HG02870 (cell line): Measurements from ENCODE around the gene ORC5.
"Not testable (repeated sequence)": the region's sequence is repeated elsewhere in the genome, so short reads cannot be mapped to it uniquely, and the experiment has no call there.

Experiments
- ATAC-seq: cut with Tn5 transposase; IDR thresholded peaks from one replicate; pipeline ENCODE4 v1.9.1; 2021; ENCODE audit warnings: mild to moderate bottlenecking, moderate library complexity; ENCODE audit not compliant: unreplicated experiment

Gene ORC5

DNA sequence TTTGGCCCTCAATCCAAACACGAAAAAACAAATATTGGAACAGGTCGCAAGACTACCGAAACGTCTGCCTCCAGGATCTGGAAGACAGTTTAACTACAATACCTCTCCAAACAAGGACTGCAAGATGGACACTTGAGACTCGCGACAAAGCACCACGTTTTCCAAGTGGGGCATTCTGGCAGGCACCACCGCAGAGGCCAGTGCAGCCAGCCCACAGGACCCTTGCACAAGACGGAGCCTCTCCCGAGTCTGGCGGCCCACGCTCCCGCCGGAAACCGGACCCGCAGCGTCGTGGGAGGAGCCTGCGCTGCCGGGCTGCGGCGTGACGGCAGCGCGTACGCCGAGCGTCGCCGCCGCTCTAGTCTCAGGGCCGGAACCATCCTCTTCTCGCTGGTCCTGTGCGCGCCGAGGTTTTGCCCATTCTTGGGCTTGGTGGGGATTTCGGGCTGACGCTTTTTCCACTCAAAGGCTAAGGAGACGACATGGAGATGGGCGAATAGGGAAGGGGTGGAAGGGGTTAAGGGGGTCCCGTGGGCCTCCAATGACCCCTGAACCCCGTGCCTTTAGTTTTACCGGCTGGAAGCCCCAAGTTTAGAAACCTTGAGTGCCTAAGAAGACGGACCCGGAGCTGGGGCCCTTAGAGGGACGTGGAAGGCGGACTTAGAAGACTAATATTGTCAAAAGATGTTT, at the start of gene ORC5:
TSS of gene ORC5 (minus strand) at position 283 of the 690 bp plus-strand sequence. CDS start at position 174, 109 bp downstream.
- ATAC-seq, result peak; percentile 98

DNA sequence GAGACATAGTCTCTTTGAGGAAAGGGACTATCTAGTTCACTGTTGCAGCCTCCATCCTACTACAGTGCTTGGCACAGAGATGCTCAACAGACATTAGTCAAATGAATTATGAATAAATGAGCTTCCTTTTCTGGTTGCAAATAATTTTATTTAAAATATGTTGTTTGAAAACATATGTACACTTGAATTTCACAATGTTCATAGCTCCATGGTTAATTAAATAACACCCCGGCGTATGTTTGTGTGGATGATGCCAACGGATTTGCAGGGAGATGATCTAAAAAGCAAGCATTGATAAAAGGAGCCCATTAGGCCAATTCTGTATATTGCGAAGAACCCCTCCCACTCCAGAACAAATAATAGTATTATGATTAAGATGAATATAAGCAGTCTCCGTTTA, 47.8 kb upstream of the ORC5 start:
- no peak for ATAC-seq

DNA sequence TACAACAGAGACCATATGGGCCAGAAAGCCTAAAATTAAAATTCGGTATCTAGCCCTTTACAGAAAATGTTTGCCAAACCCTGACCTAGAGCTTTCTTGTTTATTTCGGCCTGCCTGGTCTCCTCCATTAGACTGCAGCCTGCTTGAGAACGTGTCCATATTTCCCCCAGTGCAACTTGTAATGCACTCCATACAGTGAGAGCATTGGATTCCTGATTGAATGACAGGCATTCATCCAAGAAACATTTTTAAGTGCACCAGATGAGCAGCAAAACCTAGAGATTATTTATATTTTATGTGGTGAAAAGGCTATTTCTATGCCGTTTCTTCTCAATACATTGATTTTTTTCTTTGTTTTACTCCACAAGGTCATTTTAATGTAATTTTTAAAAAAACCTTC, 47.4 kb upstream of the ORC5 start:
- ATAC-seq, result no peak

DNA sequence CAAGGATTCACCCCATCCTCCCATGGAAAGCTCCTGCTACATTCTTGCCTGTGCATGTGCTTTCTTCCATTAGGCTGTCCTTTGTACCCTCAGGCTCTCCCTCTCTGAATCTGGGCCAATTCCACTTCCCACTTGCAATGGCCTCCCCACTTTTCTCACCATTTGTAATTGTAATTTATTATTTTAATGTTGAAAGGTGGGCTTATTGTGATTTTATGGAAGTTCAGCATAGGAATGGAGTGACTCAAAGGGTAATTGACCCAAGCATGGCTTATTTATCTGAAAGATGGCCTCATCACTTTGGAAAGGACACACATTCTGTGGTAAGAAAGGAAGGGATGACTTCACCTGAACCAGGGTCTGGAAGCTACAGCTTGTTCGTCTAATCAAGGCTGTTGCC, 46.9 kb upstream of the ORC5 start:
- ATAC-seq, result no peak

DNA sequence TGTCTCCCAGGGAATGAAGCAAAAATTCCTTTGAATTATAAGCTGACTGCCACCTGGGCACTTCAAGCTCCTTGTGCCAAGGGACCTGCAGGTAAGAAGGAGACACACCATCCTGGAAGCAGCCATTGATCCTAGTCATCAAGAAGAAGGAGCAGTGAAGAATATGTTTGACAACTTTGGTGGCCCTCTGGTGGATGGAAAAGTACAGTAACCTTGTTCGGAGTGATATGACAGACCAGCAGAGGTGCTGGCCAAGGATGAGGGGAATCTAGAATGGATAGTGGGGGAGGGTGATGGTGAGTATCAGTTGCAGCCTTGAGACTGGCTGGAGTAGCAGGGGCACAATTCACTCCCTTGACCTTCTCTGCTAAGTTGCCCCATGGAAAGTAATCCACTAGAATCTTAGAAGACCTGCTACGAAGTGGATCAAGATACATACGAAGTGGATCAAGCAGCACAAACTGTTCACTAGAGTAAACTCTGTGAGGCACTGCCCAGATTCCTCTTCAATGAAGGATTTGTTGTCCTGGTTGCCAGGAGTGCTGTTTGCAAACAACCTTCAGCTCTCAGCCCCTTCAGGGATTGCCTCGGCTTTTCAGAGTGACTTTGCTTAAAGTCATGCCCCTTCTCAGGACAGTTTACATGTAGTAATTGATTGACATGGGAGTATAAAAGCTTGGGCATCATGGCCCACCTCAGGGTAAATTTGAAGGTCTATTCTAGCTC, 44.8 kb upstream of the ORC5 start:
- no peak for ATAC-seq

DNA sequence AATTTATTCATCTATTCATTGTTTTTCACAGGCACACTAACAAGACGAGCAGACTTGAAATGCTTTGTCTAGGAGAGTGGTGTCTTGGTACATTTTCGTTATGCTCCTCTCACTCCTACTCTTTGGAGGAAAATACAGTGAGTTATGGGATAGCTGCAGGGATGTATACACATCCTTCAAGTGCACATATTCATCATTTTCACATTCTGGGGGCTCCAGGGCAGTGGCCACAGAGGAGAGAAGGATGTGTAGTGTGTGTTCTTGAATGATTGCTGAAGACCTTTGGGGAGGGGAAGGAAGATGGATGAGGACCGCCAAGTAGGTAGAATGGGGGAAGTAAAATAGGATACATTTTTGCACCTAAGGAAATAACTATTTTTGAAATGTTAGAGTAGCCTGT, 34.8 kb upstream of the ORC5 start:
- no peak for ATAC-seq

DNA sequence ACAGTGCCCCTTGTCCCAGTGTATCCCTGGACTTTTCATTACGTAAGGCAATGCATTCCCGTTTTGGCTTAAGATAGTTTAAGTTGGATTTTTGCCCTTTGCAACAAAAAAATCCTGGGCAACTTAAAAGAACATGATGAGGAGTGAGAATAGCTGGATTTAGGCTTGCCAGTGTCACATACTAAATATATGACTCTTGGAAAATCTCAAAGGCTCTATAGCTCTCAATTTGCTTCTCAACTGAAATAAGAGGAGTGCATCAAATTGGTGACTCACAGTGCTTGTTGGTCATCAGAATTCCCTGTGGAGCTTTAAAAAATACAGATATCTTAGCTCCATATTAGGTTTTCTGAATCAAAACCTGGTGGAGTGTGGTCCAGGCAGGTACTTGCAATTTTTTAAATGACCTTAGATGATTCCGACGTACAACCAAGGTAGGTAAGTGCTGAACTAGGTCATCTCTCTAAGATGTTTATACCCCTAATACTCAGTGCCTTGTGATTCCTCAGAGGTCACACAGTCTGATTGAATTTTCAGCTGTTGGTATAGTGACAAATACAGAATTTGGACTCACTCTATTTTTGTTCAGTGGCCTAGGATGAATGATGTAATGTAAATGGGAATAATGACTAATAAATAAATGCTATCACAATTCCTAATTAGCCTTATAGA, 33.9 kb upstream of the ORC5 start:
- no peak for ATAC-seq

DNA sequence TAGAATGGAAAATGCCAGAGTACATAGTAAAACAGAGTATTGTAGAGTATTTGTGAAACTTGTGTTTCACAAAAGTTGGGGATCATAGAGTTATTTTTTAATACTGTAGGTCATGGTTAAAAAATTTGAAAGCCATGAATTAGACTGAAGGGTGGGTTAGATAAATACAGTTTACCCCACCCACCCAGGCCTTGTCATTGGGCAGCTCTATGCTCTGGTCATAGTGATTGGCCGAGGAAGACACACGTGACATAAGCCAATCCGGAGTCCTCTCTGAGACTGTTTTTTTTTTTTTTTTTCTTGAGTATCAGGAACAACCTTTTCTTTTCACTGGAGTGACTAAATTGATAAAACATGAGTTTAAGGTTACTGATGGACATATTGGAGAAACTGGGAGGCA, 33.3 kb upstream of the ORC5 start:
- no peak for ATAC-seq

DNA sequence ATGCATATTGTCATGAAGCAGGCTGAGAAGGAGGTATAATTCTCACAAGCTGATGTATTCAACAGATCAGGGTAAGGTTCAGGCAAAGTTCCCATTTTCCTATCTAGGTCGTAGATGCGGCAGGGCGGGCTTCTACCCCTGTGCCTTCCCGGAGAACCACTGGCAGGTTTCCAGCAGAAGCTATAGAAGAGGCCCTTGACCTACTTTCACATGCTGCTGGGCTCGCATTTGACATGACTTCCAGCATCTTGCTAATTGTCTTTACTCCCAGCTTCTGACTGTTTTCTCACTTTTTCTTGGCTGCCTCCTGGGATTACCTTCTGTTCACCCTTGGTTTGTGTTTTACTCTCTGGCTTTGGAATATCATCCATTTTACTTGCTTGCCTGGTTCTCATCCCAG, 32.6 kb upstream of the ORC5 start:
- ATAC-seq, result no peak

DNA sequence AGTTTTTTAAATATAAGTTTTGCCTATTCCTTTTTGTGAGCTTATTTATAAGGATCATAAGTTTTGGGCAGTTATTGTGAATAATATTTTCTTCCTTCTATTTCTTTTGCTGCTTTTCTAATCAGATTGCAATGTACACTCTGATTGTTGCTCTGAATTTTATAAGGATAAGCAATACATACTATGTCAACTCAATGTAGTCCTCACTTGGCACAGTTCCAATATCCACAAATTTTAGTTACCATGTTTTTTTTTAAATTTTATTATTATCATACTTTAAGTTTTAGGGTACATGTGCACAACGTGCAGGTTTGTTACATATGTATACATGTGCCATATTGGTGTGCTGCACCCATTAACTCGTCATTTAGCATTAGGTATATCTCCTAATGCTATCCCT, 27.2 kb upstream of the ORC5 start:
- ATAC-seq, result not testable (repeated sequence)

DNA sequence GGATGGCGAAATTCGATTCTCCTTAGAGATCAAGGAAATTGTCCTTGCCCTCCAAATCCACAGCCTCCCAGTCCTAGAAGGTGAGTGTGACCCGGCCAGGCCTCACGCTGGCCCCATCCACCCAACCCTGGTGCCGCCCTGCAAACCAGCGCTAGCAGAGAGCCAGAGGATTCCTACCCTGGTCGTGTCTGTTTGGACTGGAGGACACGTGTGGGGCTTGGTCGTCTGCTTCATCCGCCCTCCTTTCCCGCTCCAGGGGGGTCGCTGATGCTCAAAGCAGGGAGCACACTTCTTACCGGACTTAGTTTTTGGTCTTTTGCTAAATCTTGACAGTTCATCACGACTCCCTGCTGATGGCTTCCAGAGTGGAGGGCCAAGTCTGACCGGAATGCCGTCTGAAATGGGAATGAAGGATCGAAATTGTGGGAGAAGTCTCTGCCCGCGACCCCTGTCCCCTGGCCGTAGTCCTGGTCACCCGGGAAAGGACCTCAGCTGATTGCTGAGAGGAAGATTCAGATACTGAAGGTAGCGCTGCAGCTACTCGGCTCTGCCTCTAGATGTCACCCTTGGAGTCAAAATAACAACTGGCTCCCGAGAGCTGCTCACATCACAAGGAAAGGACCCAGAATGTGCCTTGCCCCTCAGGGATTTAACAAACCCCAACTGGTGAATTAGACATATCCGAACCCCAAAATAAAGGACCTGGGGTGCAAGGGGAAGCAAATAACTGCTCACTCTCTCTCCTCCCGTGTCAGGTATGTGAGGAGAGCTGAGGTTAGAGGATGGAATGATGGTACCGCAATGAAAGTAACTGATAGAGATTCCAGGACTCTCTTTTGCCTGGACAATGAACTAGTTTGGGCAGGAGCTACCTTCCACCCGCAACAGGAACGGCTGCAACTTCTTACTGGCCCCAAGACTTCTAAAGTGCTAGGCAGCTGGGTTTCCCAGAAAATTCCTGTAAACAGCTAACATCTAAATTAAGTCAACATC, 23.5 kb upstream of the ORC5 start:
- peak; percentile 92 for ATAC-seq

DNA sequence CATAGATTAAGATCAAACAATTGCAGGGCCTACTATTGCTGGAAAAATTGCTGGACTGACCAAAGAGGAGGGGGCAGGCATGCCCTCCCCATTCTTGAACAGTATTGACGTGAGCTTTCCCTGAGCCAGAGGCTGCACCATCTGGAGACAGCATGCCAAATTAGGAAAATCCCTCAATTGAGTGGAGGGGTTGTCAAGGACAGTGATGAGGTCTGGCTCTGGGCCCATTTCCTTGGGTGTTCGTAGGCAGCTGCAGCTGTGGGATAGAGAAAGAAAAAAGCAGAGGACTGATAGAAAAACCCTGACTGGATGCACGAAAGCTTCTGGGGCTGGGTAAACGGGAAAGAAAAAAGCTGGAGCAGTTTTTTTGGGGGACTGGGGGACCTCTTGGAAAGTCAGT, 22.8 kb upstream of the ORC5 start:
- no peak for ATAC-seq

DNA sequence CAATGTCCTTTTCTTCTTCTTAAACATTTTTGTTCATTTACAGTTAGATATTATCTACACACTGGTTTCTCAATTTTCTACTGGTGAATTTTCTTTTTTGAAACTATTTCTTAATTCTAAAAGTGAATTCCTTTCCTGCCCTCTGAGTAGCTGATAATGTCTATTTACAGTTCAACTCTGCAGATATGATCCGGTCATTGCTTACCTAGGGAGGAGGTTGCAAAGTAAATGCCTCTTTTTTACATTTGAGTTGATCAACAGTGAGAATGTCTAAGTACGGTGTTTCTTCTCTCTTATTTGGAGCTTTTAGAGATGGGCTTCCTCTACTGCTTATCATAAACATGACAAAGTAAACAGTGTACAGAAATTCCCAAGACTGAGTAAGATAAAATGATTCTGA, 20.6 kb upstream of the ORC5 start:
- no peak for ATAC-seq

DNA sequence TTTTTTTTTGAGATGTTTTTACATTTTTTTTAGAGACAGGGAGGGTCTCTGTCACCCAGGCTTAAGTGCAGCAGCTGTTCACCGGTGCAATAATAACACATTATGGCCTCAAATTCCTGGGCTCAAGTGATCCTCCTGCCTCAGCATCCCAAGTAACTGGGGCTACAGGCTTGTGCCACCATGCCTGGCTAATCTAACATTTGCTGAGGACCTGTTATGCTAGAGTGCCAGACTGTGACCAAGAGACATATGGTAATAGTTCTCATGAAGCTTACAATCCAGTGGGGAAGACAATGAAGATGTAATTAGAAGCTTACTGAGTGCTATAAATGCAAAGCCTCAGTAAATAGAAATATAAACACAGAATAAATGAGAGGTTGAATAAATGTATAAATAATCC, 17.6 kb upstream of the ORC5 start:
- no peak for ATAC-seq

DNA sequence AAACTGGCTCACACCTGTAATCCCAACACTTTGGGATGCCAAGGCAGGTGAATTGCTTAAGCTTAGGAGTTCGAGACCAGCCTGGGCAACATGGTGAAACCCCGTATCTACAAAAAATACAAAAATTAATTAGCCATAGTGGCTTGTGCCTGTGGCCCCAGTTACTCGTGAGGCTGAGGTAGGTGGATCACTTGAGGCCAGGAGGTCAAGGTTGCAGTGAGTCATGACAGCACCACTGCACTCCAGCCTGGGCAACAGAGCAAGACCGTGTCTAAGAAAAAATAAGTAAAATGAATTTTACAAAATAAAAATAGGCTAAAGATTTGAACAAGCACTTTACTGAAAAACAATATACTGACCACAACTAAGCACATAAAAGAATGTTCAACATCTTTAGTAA, 9.8 kb upstream of the ORC5 start:
- no peak for ATAC-seq

DNA sequence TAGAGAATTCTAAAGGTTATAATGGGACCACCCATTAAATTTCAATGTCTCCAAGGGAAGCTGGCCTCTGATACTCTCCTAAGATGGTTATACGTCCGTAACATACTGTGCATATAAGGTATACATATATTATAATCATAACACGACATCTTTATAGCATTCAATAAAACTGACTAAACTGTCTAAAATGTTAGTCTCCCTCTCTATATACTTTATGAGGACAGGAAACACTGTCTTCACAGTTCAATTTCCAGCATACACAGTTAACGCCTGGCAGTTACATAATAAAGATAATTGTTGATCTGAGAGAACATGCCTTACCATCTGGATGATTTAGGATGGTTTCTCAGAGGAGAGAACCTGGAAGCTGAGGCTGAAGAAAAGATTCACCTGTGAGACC, 1.2 kb upstream of the ORC5 start:
- ATAC-seq, result no peak

DNA sequence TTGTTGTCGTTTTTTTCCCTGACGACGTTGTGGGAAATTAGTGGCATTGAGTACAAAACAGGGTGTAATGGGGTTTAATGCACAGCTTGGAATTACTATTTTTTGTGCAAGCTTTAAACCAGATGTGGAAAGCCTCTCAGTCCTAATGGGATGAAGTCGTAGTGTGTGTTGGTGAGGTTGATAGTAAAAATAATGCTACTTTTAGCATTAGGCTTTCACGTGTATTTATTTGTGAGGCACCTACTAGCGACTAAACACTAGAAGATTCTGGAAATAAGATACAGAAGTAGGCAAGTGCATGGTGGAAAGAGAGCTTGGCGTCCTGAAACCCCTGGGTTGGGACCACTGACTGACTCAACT, 588 bp upstream of the ORC5 start:
- ATAC-seq, result no peak

DNA sequence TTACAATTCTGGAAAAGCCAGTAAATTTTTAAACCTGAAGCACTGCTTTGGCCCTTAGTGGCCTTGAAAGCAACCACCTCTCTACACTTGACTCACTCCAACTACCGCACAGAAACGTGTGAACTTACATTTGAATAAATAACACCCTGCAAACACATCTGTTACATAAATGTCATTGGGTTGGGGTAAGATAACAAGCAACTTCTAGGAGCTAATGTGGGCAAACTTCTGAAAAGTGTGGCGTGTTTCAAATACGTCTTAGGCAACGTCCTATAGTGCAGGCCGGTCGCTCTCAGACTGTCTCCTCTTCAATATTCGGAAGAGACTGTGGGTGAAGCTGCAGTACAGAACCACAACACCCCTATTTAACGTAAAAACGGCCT, 474 bp downstream of the ORC5 start:
- peak; percentile 31 for ATAC-seq

DNA sequence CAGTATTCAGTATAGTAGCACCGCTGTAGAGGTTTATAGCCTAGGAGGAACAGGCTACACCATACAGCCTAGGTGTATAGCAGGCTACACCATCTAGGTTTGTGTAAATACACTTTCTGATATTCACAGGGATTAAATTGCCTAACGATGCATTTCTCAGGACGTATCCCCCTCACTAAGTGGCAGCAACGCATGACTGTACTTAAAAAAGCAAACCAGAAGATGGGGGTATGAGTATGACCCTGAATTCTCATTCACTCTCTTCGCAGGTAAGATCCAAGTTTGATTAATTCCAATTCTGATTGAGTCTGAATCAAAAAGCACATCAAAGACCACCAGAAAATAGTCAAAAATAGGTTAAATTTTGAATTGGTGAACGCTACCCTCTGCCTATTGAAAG, 972 bp downstream of the ORC5 start:
- no peak for ATAC-seq

DNA sequence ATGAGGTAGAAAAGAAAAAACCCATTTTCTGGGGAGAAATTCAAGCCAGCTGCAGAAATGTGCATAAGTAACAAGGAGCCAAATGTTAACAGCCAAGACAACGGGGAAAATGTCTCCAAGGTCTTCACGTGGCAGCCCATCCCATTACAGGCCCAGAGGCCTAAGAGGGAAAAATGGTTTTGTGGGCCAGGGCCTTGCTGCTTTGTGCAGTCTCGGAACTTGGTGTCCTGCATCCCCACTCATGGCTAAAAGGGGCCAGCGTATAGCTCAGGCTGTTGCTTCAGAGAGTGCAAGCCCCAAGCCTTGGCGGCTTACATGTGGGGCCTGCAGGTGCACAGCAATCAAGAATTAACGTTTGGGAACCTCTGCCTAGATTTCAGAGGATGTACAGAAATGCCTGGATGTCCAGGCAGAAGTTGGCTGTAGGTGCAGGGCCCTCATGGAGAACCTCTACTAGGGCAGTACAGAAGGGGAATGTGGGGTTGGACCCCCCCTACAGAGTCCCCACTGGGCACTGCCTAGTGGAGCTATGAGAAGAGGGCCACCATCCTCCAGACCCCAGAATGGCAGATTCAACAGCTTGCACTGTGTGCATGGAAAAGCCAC, 9.0 kb downstream of the ORC5 start:
- ATAC-seq, result no peak

DNA sequence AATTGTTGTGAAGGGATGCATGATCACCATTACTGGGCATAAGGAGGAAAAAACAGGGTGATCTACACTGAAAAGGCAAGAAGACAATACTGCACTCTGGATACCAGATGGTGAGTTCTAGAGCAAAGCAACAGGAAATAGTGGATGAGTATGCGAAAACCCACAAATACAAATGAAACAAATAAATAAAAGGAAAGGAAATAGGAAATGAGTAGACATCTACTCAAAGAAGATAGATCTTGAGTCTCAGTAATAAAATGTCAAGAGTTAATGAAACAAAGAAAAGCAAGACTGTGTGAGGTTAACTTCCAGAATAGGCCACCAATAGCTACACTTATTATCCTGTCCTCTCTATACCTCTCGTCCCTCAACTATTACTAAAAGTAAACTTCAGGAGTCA, 11.7 kb downstream of the ORC5 start:
- no peak for ATAC-seq
